IPS-NIHi11 (cell line): ENCODE results near the gene ZC2HC1C.
A peak's percentile ranks its signal among the peaks of the same experiment; 100 is the strongest.
"Not testable (repeated sequence)": the region's sequence is repeated elsewhere in the genome, so short reads cannot be mapped to it uniquely, and the experiment has no call there.

Experiments used
- DNase-seq: peaks from one replicate; pipeline ENCODE4 v3.0.0; 2012; ENCODE audit warnings: mixed read lengths, low spot score

The ZC2HC1C gene

GRCh38 chr14:75054421-75054820 lies 15.0 kb upstream of the ZC2HC1C start:
- no peak for DNase-seq

GRCh38 chr14:75059642-75060041 lies 9.8 kb upstream of the ZC2HC1C start:
- no peak for DNase-seq

- DNase-seq = no peak
Observed at GRCh38 chr14:75060420-75060819, 9.0 kb upstream of the ZC2HC1C start.

GRCh38 chr14:75063013-75063412 lies 6.4 kb upstream of the ZC2HC1C start:
- DNase-seq = no peak

GRCh38 chr14:75063491-75064204 lies 5.8 kb upstream of the ZC2HC1C start, which contains the start of gene ACYP1:
ACYP1 (minus strand) TSS chr14:75064024; CDS start chr14:75063553, 471 bp downstream.
- DNase-seq = peak; percentile 92

GRCh38 chr14:75064205-75064567 lies 5.3 kb upstream of the ZC2HC1C start:
- no peak for DNase-seq

- DNase-seq = no peak
Observed at GRCh38 chr14:75066691-75067090, 2.8 kb upstream of the ZC2HC1C start.

GRCh38 chr14:75067212-75067611 lies 2.2 kb upstream of the ZC2HC1C start:
- no peak for DNase-seq

GRCh38 chr14:75067765-75068164 lies 1.7 kb upstream of the ZC2HC1C start:
- DNase-seq = not testable (repeated sequence)

GRCh38 chr14:75068294-75069120 lies 934 bp upstream of the ZC2HC1C start:
- no peak for DNase-seq

- peak; percentile 61 for DNase-seq
Observed at GRCh38 chr14:75069811-75070145, 337 bp downstream of the ZC2HC1C start.

- DNase-seq = no peak
Observed at GRCh38 chr14:75070383-75070782, 942 bp downstream of the ZC2HC1C start.

- DNase-seq = no peak
Observed at GRCh38 chr14:75077794-75078193, 8.4 kb downstream of the ZC2HC1C start.

GRCh38 chr14:75079521-75079920 lies 10.1 kb downstream of the ZC2HC1C start:
- no peak for DNase-seq

- no peak for DNase-seq
Observed at GRCh38 chr14:75081660-75082229, 12.3 kb downstream of the ZC2HC1C start.

- DNase-seq = no peak
Observed at GRCh38 chr14:75083271-75083670, 13.8 kb downstream of the ZC2HC1C start.

- no peak for DNase-seq
Observed at GRCh38 chr14:75084513-75084912, 15.1 kb downstream of the ZC2HC1C start.

- no peak for DNase-seq
Observed at GRCh38 chr14:75088153-75088552, 18.7 kb downstream of the ZC2HC1C start.

- peak; percentile 68 for DNase-seq
Observed at GRCh38 chr14:75088566-75089373, 19.3 kb downstream of the ZC2HC1C start.

GRCh38 chr14:75090353-75090752 lies 20.9 kb downstream of the ZC2HC1C start:
- DNase-seq = no peak

GRCh38 chr14:75091251-75091650 lies 21.8 kb downstream of the ZC2HC1C start:
- no peak for DNase-seq

GRCh38 chr14:75092698-75093097 lies 23.3 kb downstream of the ZC2HC1C start:
- no peak for DNase-seq
